Measurements from ENCODE around the gene CLEC2A.

The CLEC2A gene

GRCh38 chr12:9935026-9935425, 2.9 kb upstream of the CLEC2A start:
- no peak for DNase-seq (ENCODE audit: low read depth in 2 of 2)

GRCh38 chr12:9933958-9934357, 1.8 kb upstream of the CLEC2A start:
- DNase-seq (ENCODE audit: low read depth in 2 of 2), result no peak

- no peak for DNase-seq (ENCODE audit: low read depth in 2 of 2)
These were observed 925 bp downstream of the CLEC2A start for GRCh38 chr12:9931245-9931644.

GRCh38 chr12:9928607-9929006, 3.6 kb downstream of the CLEC2A start:
- no peak for DNase-seq (ENCODE audit: low read depth in 2 of 2)

- no peak for DNase-seq (ENCODE audit: low read depth in 2 of 2)
These were observed 5.3 kb downstream of the CLEC2A start for GRCh38 chr12:9926876-9927275.

GRCh38 chr12:9925705-9926393, 6.3 kb downstream of the CLEC2A start:
- DNase-seq (ENCODE audit: low read depth in 2 of 2), result no peak

GRCh38 chr12:9922429-9922828, 9.7 kb downstream of the CLEC2A start:
- DNase-seq (ENCODE audit: low read depth in 2 of 2), result no peak

- DNase-seq (ENCODE audit: low read depth in 2 of 2), result no peak
These were observed 11.7 kb downstream of the CLEC2A start for GRCh38 chr12:9920451-9920850.

GRCh38 chr12:9919443-9919842, 12.7 kb downstream of the CLEC2A start:
- no peak for DNase-seq (ENCODE audit: low read depth in 2 of 2)

- no peak for DNase-seq (ENCODE audit: low read depth in 2 of 2)
These were observed 20.5 kb downstream of the CLEC2A start for GRCh38 chr12:9911708-9912107.

GRCh38 chr12:9910716-9911421, 21.3 kb downstream of the CLEC2A start:
- no peak for DNase-seq (ENCODE audit: low read depth in 2 of 2)

GRCh38 chr12:9909724-9910123, 22.4 kb downstream of the CLEC2A start:
- no peak for DNase-seq (ENCODE audit: low read depth in 2 of 2)

GRCh38 chr12:9908350-9908749, 23.8 kb downstream of the CLEC2A start:
- DNase-seq (ENCODE audit: low read depth in 2 of 2), result no peak

GRCh38 chr12:9907769-9908168, 24.4 kb downstream of the CLEC2A start:
- DNase-seq (ENCODE audit: low read depth in 2 of 2), result no peak

GRCh38 chr12:9906873-9907272, 25.3 kb downstream of the CLEC2A start:
- peak; percentile 38 to 42 for DNase-seq (ENCODE audit: low read depth in 2 of 2)

- DNase-seq (ENCODE audit: low read depth in 2 of 2), result no peak
These were observed 29.5 kb downstream of the CLEC2A start for GRCh38 chr12:9902539-9903228.

GRCh38 chr12:9900930-9901329, 31.2 kb downstream of the CLEC2A start:
- DNase-seq (ENCODE audit: low read depth in 2 of 2), result no peak

GRCh38 chr12:9899209-9899608, 33.0 kb downstream of the CLEC2A start:
- DNase-seq (ENCODE audit: low read depth in 2 of 2), result no peak

GRCh38 chr12:9897535-9897934, 34.6 kb downstream of the CLEC2A start:
- no peak for DNase-seq (ENCODE audit: low read depth in 2 of 2)

- no peak for DNase-seq (ENCODE audit: low read depth in 2 of 2)
These were observed 36.8 kb downstream of the CLEC2A start for GRCh38 chr12:9895215-9895971.

- no peak for DNase-seq (ENCODE audit: low read depth in 2 of 2)
These were observed 43.4 kb downstream of the CLEC2A start for GRCh38 chr12:9888665-9889273.

GRCh38 chr12:9883175-9883574, 49.0 kb downstream of the CLEC2A start:
- no peak for DNase-seq (ENCODE audit: low read depth in 2 of 2)
